Kidney epithelial cell (primary cell): Measurements from ENCODE around the gene MPP4. TPM values are rescaled to one million over a fixed set of nuclear protein-coding genes. Genes with fewer than 3 reads are reported as not detected.

Source experiments
- DNase-seq: peaks from one replicate; pipeline ENCODE4 v3.0.0-alpha.2; 2010; ENCODE audit warnings: low read depth
- H3K27me3 ChIP-seq: 2 replicates; pipeline ENCODE4 v1.6.0; 2011; ENCODE audit warnings: low read length; ENCODE audit not compliant: control insufficient read depth, insufficient read depth
- H3K36me3 ChIP-seq: 2 replicates; pipeline ENCODE4 v1.5.1; 2011; ENCODE audit warnings: low read length; ENCODE audit not compliant: control insufficient read depth, insufficient read depth
- H3K4me3 ChIP-seq: 2 replicates; pipeline ENCODE4 v1.5.1; 2011; ENCODE audit warnings: low read depth, mild to moderate bottlenecking, control low read depth, low read length
- total RNA-seq: library from RNA; depleted of rRNA; stranded (reverse); fragments of >200 nt; gene quantifications from 2 replicates; pipeline ENCODE4 v1.2.3, GENCODE V29; 2015
- TF ChIP-seq, protein P1 (sequence below): IDR thresholded peaks from 2 replicates; pipeline ENCODE4 v1.5.1; 2011; ENCODE audit warnings: mild to moderate bottlenecking, moderate library complexity, low read length, control low read depth, inconsistent platforms; ENCODE audit not compliant: insufficient read depth, poor library complexity, severe bottlenecking

MPP4 gene
- total RNA-seq, 1 donor from 2014 or later: not detected

DNA sequence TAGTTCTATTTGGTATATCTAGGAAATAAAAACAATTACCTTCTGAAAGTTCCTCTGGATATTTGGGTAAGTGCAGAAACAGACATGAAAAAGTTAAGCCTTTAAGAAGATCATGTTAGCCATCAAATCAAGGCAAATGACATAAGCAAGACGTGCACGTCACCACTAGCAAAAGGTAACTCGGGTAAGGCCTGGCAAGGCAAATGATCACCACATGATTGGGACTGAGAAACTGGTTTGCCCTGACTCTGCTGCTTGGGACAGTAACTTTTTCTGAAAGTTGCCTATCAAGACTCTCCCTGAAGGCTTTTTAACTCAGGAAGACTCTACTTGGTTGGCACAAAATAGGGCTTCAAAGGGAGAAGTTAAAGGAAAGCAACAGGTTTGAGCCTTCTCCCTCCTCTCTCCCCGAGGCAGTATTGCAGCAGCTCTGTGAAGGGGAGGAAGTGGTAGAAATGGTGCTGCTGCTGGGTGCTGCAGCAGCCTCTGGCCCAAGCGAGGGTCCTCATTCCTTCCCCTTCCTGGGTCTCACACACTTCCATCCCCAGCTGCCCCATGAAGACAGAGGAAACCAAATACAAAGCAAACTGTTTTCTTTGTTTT, 38.0 kb downstream of the MPP4 start:
- no peak overlapping the region for H3K4me3 ChIP-seq
- no peaks in the 10 kb centered on the region for H3K27me3 ChIP-seq
- DNase-seq: no peak

DNA sequence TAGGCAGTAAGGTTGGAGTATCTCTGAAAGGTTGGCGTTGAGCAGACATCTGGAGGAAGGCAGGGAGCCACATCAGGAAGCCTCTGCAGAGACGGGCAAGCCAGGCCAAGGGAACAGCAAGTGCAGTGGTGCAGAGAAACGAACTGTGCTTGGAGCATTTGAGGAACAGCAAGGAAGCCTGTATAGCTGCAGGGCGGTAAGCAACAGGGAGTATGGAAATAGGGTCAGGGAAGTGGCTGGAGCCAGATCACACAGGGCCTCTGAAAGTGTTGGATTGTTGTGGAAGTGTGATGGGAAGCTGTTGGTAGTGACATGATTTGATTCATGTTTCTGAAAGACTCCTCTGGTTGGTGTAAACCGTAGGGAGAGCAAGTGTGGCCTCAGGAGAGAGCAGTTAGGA, 41.7 kb downstream of the MPP4 start:
- Histone ChIP-seq H3K27me3 (no peaks in the 10 kb centered on the region), H3K4me3 (no peak overlapping the region), H3K36me3 (no peaks in the 10 kb centered on the region)
- TF ChIP-seq, protein P1, sequence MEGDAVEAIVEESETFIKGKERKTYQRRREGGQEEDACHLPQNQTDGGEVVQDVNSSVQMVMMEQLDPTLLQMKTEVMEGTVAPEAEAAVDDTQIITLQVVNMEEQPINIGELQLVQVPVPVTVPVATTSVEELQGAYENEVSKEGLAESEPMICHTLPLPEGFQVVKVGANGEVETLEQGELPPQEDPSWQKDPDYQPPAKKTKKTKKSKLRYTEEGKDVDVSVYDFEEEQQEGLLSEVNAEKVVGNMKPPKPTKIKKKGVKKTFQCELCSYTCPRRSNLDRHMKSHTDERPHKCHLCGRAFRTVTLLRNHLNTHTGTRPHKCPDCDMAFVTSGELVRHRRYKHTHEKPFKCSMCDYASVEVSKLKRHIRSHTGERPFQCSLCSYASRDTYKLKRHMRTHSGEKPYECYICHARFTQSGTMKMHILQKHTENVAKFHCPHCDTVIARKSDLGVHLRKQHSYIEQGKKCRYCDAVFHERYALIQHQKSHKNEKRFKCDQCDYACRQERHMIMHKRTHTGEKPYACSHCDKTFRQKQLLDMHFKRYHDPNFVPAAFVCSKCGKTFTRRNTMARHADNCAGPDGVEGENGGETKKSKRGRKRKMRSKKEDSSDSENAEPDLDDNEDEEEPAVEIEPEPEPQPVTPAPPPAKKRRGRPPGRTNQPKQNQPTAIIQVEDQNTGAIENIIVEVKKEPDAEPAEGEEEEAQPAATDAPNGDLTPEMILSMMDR: no peak
- DNase-seq: no peak

More for the DNA sequence above, 38.0 kb downstream of the MPP4 start:
- TF ChIP-seq, protein P1: no peak
- no peaks in the 10 kb centered on the region for H3K36me3 ChIP-seq

DNA sequence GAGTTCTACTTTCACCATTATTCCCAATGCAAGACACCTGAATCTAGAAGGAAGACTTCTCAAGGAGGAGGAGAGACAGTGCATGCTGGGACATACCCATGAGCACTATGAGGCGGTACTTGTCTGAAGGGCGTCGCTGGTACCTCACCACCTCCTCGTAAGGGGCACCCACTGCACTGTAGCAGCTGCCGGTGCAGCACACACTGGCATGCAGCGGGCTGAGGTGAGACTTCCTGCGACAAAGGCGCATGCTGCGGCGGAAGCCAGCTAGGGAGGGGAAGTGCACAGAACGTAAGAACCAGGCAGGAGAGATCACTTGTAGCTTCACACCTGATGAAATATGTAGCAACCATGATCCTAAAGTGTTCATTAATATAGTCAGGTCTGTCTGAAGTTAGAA, 42.3 kb downstream of the MPP4 start:
- H3K4me3 ChIP-seq: no peak overlapping the region
- no peaks in the 10 kb centered on the region for H3K36me3 ChIP-seq
- TF ChIP-seq, protein P1: no peak
- H3K27me3 ChIP-seq: no peaks in the 10 kb centered on the region
- no peak for DNase-seq

GRCh38 chr2:201654616-201655384, 43.6 kb downstream of the MPP4 start:
- Histone ChIP-seq H3K4me3 (no peak overlapping the region), H3K27me3 (no peaks in the 10 kb centered on the region), H3K36me3 (no peaks in the 10 kb centered on the region)
- TF ChIP-seq, protein P1: no peak
- no peak for DNase-seq

DNA sequence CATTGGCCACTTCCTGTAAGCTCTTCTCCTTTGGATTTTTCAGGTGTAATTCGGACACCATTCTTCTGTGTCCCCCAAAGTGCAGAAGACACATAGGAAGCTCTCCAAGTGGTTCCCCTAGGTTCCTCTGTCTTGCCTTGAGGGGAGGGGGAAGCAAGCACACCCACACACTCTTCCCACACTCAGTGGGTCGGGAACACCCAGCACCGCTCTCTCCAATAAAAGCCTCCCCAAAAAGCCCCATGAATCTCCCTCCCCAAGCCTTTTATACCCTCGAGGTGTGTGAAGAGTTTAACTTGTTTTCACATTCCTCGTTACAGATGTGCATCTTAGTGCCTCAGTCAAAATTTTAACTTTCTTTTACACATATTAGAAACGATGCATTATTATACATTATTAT, 45.2 kb downstream of the MPP4 start:
- Histone ChIP-seq H3K27me3 (no peaks in the 10 kb centered on the region), H3K36me3 (no peaks in the 10 kb centered on the region), H3K4me3 (no peak overlapping the region)
- TF ChIP-seq, protein P1: no peak
- DNase-seq: no peak
